Endothelial cell of umbilical vein (primary cell): Measurements from ENCODE around the gene ROBO2. TPM values are rescaled to one million over a fixed set of nuclear protein-coding genes. Genes with fewer than 3 reads are reported as not detected.

Experiments used
- BruUV-seq: library from RNA; stranded (reverse); fragments of 400-500 nt; replicated peaks from 2 replicates; lab custom pipeline; 2021; lab: Mats Ljungman, UMichigan
- CTCF ChIA-PET: fragments of 300-600, 350-600 bp; sonication (Branson Sonifier 250); formaldehyde crosslinking; loops from one replicate; lab custom pipeline; 2021; ENCODE audit warnings: antibody characterized with exemption, inconsistent platforms; lab: Charles Lee
- POLR2A ChIA-PET: fragments of 300-600, 350-600 bp; sonication (Branson Sonifier 250); formaldehyde crosslinking; loops from one replicate; lab custom pipeline; 2021; ENCODE audit warnings: antibody characterized with exemption, inconsistent platforms; lab: Charles Lee
- DNase-seq: peaks from one replicate; pipeline ENCODE4 v3.0.0-alpha.2; 2011; ENCODE audit warnings: low read depth, low spot score
- FAIRE-seq: peaks from 2 replicates; lab custom pipeline; 2011; peaks lifted over from hg19 to GRCh38; lab: Jason Lieb, UNC
- H2AFZ ChIP-seq: 2 replicates; pipeline ENCODE4 v1.6.0; 2012; ENCODE audit warnings: low read depth, low read length, control low read depth, inconsistent platforms
- H3K27ac ChIP-seq: 2 replicates; pipeline ENCODE4 v1.5.1; 2011; ENCODE audit warnings: low read depth, mild to moderate bottlenecking, control low read depth, low read length, moderate library complexity; ENCODE audit not compliant: insufficient read depth
- H3K27me3 ChIP-seq, 2 experiments: 2 replicates each; pipeline versions ENCODE4 v1.6.0 to v1.6.1; 2011; ENCODE audit warnings: low read length in 2 of 2, mixed read lengths in 1 of 2; ENCODE audit not compliant: control insufficient read depth in 2 of 2, insufficient read depth in 2 of 2
- H3K36me3 ChIP-seq, 2 experiments: 2 replicates in 1 of 2; 3 replicates in 1 of 2; pipeline ENCODE4 v1.5.1; 2011; ENCODE audit warnings: low read length in 2 of 2, mild to moderate bottlenecking in 1 of 2, moderate library complexity in 1 of 2; ENCODE audit not compliant: control insufficient read depth in 2 of 2, insufficient read depth in 2 of 2; ENCODE audit errors: extremely low read depth in 1 of 2
- H3K4me1 ChIP-seq: 3 replicates; pipeline ENCODE4 v1.5.1; 2011; ENCODE audit warnings: mild to moderate bottlenecking, low read length; ENCODE audit not compliant: control insufficient read depth, insufficient read depth; ENCODE audit errors: extremely low read depth
- H3K4me2 ChIP-seq: 2 replicates; pipeline ENCODE4 v1.6.1; 2011; ENCODE audit warnings: low read length, control low read depth, mixed read lengths; ENCODE audit not compliant: insufficient read depth
- H3K4me3 ChIP-seq, 3 experiments: fragments of 200-600 bp in 1 of 3; sonication (generic), shearing (Covaris generic) in 1 of 3; replicated peaks in 1 of 3; 2 replicates each; pipeline ENCODE4 v1.5.1; 2011 to 2016; ENCODE audit warnings: control low read depth in 3 of 3, low read length in 3 of 3, mild to moderate bottlenecking in 2 of 3, inconsistent platforms in 1 of 3, low read depth in 1 of 3, moderate library complexity in 1 of 3; ENCODE audit not compliant: insufficient read depth in 1 of 3
- H3K79me2 ChIP-seq: 2 replicates; pipeline ENCODE4 v1.6.0; 2012; ENCODE audit warnings: low read length, inconsistent platforms; ENCODE audit not compliant: control insufficient read depth, insufficient read depth
- H3K9ac ChIP-seq: replicated peaks from 2 replicates; pipeline ENCODE3; 2011; ENCODE audit warnings: low read length, control low read depth; ENCODE audit not compliant: insufficient read depth; ENCODE audit errors: extremely low read depth
- H3K9me1 ChIP-seq: replicated peaks from 3 replicates; pipeline ENCODE4 v1.6.0; 2011; ENCODE audit warnings: mild to moderate bottlenecking, low read length; ENCODE audit not compliant: control insufficient read depth, insufficient read depth; ENCODE audit errors: extremely low read depth
- H3K9me3 ChIP-seq: replicated peaks from 2 replicates; pipeline ENCODE4 v1.5.1; 2012; ENCODE audit warnings: low read length, inconsistent platforms; ENCODE audit not compliant: control insufficient read depth, insufficient read depth
- H4K20me1 ChIP-seq: replicated peaks from 2 replicates; pipeline ENCODE3; 2011; ENCODE audit warnings: mild to moderate bottlenecking, low read length; ENCODE audit not compliant: control insufficient read depth, insufficient read depth; ENCODE audit errors: extremely low read depth
- CTCF ChIP-seq, 2 donors: IDR thresholded peaks; 1 replicate in 1 of 2; 2 replicates in 1 of 2; pipeline ENCODE4 v1.5.1; 2011; ENCODE audit warnings: low read length in 2 of 2, mild to moderate bottlenecking in 2 of 2, moderate library complexity in 2 of 2, control low read depth in 1 of 2, inconsistent platforms in 1 of 2, low read depth in 1 of 2; ENCODE audit not compliant: insufficient read depth in 1 of 2; ENCODE audit errors: extremely low read depth in 1 of 2
- FOS ChIP-seq: IDR thresholded peaks from 2 replicates; pipeline ENCODE4 v1.6.1; 2011; ENCODE audit warnings: mild to moderate bottlenecking, low read length, moderate library complexity, borderline replicate concordance; ENCODE audit not compliant: insufficient read depth
- JUN ChIP-seq: IDR thresholded peaks from 2 replicates; pipeline ENCODE4 v1.6.1; 2011; ENCODE audit warnings: borderline replicate concordance, low read depth; ENCODE audit not compliant: insufficient read length, insufficient read depth
- MYC ChIP-seq: IDR thresholded peaks from one replicate; pipeline ENCODE4 v1.6.1; 2011; ENCODE audit warnings: mild to moderate bottlenecking, low read depth, low read length
- POLR2A ChIP-seq: IDR thresholded peaks from 2 replicates; pipeline ENCODE4 v1.6.1; 2012; ENCODE audit warnings: low read depth, mild to moderate bottlenecking, control low read depth, low read length
- dilution Hi-C: fragments of 300-500 bp; cut with MboI; formaldehyde crosslinking; loops from one replicate; pipeline ENCODE4 v1.15.0; 2019; ENCODE audit warnings: low sequenced_read_pairs; ENCODE audit not compliant: extremely low pct_ligation_motif_present
- intact Hi-C: fragments of 100-400 bp; cut with micrococcal nuclease; formaldehyde crosslinking; loops from one replicate; pipeline ENCODE4 v1.10.0; 2022
- polyA plus RNA-seq, 4 experiments: library from polyadenylated mRNA; depleted of rRNA in 3 of 4; stranded (reverse) in 3 of 4; unstranded in 1 of 4; fragments of >200 nt; gene quantifications; 2 replicates each; pipeline versions ENCODE4 v1.2.1 to v1.2.3, GENCODE V29; 2011 to 2012; ENCODE audit warnings: missing spikeins in 1 of 4
- total RNA-seq: library from RNA; stranded (reverse); gene quantifications from 2 replicates; pipeline ENCODE4 v1.2.3, GENCODE V29; 2021

Gene ROBO2
- total and polyA plus RNA-seq, 2 donors (not counting 3 experiments of a cell fraction or from before 2014, with no cell fraction given): not detected

- no peak overlapping the region for H3K27ac ChIP-seq
- POLR2A ChIA-PET: no interaction called here
- dilution Hi-C loops: no loop called here
These were observed 23.5 kb downstream of the ROBO2 start for GRCh38 chr3:77063423-77063822.

More at GRCh38 chr3:77063423-77063822, 23.5 kb downstream of the ROBO2 start:
- Histone ChIP-seq H3K79me2 (no peaks in the 10 kb centered on the region), H3K9me3 (no peaks in the 10 kb centered on the region), H2AFZ (no peak overlapping the region), H4K20me1 (no peaks in the 10 kb centered on the region), H3K36me3 (no peaks in the 10 kb centered on the region), H3K4me2 (no peak overlapping the region), H3K4me3 (no peak overlapping the region), H3K4me1 (no peaks in the 10 kb centered on the region), H3K9ac (no peak overlapping the region), H3K9me1 (no peaks in the 10 kb centered on the region), H3K27me3 (no peaks in the 10 kb centered on the region)
- FAIRE-seq (no peak), DNase-seq (no peak)
- CTCF ChIA-PET: no interaction called here
- TF ChIP-seq MYC (no peak), JUN (no peak), CTCF (IDR thresholded peaks at IDR 0.05; ENCODE audit: extremely low read depth in 1 of 2, insufficient read depth in 1 of 2, low read depth in 1 of 2, low read length in 2 of 2) (no peak), POLR2A (no peak), FOS (no peak)
- intact Hi-C loops: no loop called here
- no TSS peak for BruUV-seq
